ENCODE data around the gene DNTTIP2.
A peak's percentile ranks its signal among the peaks of the same experiment; 100 is the strongest.

The DNTTIP2 gene

DNA sequence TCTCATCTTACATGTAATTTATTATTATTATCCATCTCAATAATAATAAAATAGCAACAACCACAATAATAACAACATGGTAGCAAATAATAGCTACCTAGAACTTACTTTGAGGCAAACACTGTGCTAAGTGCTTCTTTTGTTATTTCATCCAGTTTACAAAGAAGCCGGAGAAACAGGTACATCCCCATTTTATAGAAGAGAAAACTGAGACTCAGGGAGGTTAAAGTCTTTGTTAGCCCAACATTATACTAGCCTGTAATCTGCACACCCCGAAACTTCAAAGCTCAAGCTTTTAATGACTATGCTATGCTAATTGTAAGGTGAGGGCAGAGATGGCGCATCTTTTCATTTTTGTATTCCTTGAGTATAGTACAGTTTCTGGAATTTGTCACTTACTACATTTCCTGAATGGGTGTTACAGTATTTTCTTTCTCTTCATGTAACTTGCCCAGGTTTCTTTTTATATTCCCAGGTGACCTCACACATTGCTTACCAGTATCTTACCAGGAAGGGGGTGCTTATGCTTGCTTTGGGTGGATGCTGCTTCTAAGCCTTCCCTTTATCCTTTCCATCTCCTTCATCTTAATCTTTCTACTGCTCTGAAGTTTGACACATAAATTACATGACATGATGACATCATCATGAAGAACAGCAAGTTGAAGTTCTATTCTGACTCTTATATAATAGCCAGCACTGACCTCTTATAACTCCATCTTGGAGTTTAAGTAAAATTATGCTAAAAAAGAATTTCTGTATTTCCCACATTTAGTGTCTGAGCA, 21.9 kb upstream of the DNTTIP2 start:
- TF ChIP-seq, protein P1, sequence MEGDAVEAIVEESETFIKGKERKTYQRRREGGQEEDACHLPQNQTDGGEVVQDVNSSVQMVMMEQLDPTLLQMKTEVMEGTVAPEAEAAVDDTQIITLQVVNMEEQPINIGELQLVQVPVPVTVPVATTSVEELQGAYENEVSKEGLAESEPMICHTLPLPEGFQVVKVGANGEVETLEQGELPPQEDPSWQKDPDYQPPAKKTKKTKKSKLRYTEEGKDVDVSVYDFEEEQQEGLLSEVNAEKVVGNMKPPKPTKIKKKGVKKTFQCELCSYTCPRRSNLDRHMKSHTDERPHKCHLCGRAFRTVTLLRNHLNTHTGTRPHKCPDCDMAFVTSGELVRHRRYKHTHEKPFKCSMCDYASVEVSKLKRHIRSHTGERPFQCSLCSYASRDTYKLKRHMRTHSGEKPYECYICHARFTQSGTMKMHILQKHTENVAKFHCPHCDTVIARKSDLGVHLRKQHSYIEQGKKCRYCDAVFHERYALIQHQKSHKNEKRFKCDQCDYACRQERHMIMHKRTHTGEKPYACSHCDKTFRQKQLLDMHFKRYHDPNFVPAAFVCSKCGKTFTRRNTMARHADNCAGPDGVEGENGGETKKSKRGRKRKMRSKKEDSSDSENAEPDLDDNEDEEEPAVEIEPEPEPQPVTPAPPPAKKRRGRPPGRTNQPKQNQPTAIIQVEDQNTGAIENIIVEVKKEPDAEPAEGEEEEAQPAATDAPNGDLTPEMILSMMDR (IDR thresholded peaks at IDR 0.05; ENCODE audit: low read depth, low read length, missing control alignments): no peak
- H3K4me3 ChIP-seq (replicated peaks; ENCODE audit: low read depth, low read length): no peak overlapping the region
- DNase-seq (ENCODE audit: extremely low read depth, low read depth): no peak

DNA sequence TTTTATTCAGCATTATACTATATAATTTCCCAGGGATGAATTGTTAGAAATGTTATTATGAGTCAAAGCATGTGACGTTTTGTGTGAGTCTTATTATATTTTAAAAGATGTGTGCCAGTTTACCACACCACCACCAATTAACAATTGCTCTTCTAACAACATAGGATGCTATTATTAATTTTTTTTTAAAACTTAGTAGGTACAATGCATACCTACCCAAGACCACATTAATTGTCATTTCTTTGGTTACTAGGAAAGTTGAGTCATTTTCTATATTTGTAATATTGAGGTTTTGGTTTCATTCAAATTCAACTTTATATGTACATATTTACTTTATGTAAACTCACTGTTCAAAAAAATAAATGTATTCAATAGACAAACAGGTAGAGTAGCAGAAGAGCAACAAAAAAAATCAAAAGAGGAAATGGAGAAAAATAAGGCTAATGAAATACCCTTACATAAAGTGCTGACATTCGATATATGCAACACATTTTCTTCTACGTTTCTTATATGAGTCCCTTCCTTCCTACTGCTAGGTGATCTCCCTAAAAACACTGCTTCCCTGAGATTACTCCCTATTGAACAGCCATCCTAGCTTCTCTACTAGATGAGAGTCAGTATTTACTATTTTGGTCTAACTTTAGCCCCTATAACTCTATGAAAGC, 20.7 kb upstream of the DNTTIP2 start:
- no peak for DNase-seq (ENCODE audit: extremely low read depth, low read depth)
- TF ChIP-seq, protein P1 (IDR thresholded peaks at IDR 0.05; ENCODE audit: low read depth, low read length, missing control alignments): no peak
- no peak overlapping the region for H3K4me3 ChIP-seq (replicated peaks; ENCODE audit: low read depth, low read length)

DNA sequence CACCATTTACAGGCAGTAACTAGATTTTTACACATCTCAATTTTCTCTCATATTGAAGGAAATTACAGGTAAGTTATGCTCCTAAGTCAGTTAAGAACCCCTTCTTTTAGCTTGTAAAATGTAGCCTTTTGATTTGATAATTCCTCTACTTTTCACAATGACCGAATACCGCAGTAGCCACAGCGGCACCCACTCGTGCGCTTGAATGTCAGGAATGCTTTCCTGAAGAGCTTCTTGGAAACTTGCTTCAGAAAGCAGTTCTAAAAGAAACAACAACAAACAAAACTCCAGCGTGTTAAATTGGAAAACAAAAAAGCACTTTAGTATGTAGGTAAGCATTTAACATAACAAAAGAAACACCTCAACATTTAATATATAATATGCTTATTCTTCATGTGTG, 9.9 kb upstream of the DNTTIP2 start:
- DNase-seq (ENCODE audit: extremely low read depth, low read depth): no peak
- H3K4me3 ChIP-seq (replicated peaks; ENCODE audit: low read depth, low read length): no peak overlapping the region
- TF ChIP-seq, protein P1 (IDR thresholded peaks at IDR 0.05; ENCODE audit: low read depth, low read length, missing control alignments): no peak

DNA sequence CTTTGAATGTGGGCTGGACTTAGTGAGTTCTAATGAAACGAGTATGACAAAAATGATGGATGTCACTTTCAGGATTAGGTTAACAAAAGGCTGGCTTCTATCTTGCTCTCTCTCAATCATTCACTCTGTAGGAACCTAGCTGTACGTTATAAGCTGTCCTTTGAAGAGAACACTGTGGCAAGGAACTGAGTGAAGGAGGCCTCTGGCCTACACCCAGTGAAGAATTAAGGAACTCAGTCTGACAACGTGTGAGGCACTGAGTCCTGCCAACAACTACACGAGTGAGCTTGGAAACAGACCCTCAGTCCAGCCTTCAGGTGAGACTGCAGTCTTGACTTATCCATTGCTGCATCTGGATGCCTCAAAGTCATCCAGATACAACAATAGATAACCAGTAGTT, 3.3 kb upstream of the DNTTIP2 start:
- no peak for DNase-seq (ENCODE audit: extremely low read depth, low read depth)
- no peak overlapping the region for H3K4me3 ChIP-seq (replicated peaks; ENCODE audit: low read depth, low read length)
- TF ChIP-seq, protein P1 (IDR thresholded peaks at IDR 0.05; ENCODE audit: low read depth, low read length, missing control alignments): no peak

DNA sequence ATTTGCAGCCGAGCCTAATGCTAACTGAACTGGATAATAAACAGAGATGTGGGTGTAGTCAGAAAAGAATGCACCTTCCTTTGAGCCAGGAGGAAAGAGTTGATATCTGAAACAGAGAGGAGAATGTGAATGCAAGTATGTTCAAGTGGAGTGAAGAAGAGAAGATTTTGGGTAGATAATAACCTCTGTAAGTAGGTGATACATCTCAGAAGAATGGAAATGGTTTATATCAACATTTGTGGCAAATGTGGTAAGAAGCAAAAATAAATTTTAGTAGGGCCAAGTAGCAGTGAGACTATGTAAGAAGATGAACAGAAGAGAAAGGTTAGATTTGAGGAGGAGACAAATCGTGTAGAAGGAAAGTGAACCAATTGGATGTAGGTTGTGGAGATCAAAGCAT, 1.7 kb upstream of the DNTTIP2 start:
- H3K4me3 ChIP-seq (replicated peaks; ENCODE audit: low read depth, low read length): no peak overlapping the region
- TF ChIP-seq, protein P1 (IDR thresholded peaks at IDR 0.05; ENCODE audit: low read depth, low read length, missing control alignments): no peak

DNA sequence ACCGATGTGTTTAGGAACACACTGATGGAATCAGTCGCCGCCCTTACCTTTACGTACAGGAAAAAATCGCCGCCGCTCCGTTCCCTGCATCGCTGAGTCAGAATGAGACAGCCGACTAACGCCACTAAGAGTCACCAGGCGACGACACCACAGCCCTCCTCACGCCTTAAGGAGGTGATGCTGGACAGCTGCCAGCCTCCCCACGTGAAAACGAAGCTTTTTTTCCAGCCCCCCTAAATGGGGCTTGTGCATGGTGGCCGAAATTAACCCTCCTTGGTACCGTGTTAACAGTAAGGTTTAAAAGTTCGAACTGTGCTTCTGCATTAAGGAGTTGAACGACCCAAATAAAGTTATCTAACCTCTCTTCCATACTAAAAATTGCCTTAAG, 511 bp downstream of the DNTTIP2 start:
- no peak for DNase-seq (ENCODE audit: extremely low read depth, low read depth)
- H3K4me3 ChIP-seq (replicated peaks; ENCODE audit: low read depth, low read length): peak overlapping the region; percentile 99
- TF ChIP-seq, protein P1 (IDR thresholded peaks at IDR 0.05; ENCODE audit: low read depth, low read length, missing control alignments): no peak

More for the DNA sequence above, 1.7 kb upstream of the DNTTIP2 start:
- DNase-seq (ENCODE audit: extremely low read depth, low read depth): no peak
